SK-N-SH treated with all-trans-retinoic acid at 6 μM for 48 hours (cell line): ENCODE measurements around the gene SHB.

ENCODE experiments used
- ATAC-seq: fragments of 200-7000 bp; cut with Tn5 transposase; 3 replicates; pipeline ENCODE4 v1.9.1; 2020; ENCODE audit warnings: mild to moderate bottlenecking, moderate library complexity
- ARNTL ChIP-seq: fragments of 450-650 bp; formaldehyde crosslinking; IDR thresholded peaks from 2 replicates; pipeline ENCODE4 v1.5.0; 2020; ENCODE audit warnings: low read depth, mild to moderate bottlenecking, moderate library complexity, borderline replicate concordance
- BACH2 ChIP-seq: fragments of 250-450 bp; sonication (Bioruptor Pico); IDR thresholded peaks from 2 replicates; pipeline ENCODE4 v1.9.0; 2021; ENCODE audit warnings: mild to moderate bottlenecking, borderline replicate concordance
- CREB5 ChIP-seq: fragments of 250-450 bp; sonication (Bioruptor Pico); IDR thresholded peaks from 2 replicates; pipeline ENCODE4 v1.5.1; 2020; ENCODE audit warnings: low read depth, mild to moderate bottlenecking, moderate library complexity
- CSDC2 ChIP-seq: fragments of 250-450 bp; sonication (Bioruptor Pico); IDR thresholded peaks from 2 replicates; pipeline ENCODE4 v1.5.0; 2020; ENCODE audit warnings: mild to moderate bottlenecking, moderate library complexity
- CSRNP3 ChIP-seq: fragments of 250-450 bp; sonication (Bioruptor Pico); IDR thresholded peaks from 2 replicates; pipeline ENCODE4 v1.5.1; 2021; ENCODE audit warnings: mild to moderate bottlenecking, moderate library complexity
- ESRRG ChIP-seq: fragments of 250-450 bp; sonication (Bioruptor Pico); IDR thresholded peaks from 2 replicates; pipeline ENCODE4 v1.6.1; 2021; ENCODE audit warnings: mild to moderate bottlenecking
- GLIS3 ChIP-seq: fragments of 250-450 bp; sonication (Bioruptor Pico); IDR thresholded peaks from 2 replicates; pipeline ENCODE4 v1.5.0; 2020; ENCODE audit warnings: mild to moderate bottlenecking, moderate library complexity
- PATZ1 ChIP-seq: fragments of 250-450 bp; sonication (Bioruptor Pico); IDR thresholded peaks from 2 replicates; pipeline ENCODE4 v1.8.0; 2020; ENCODE audit warnings: mild to moderate bottlenecking, moderate library complexity, borderline replicate concordance
- POU6F1 ChIP-seq: fragments of 250-450 bp; sonication (Bioruptor Pico); IDR thresholded peaks from 2 replicates; pipeline ENCODE4 v1.8.0; 2021; ENCODE audit warnings: low read depth, mild to moderate bottlenecking, moderate library complexity, borderline replicate concordance
- PPARA ChIP-seq: fragments of 250-450 bp; sonication (Bioruptor Pico); IDR thresholded peaks from 2 replicates; pipeline ENCODE4 v1.5.0; 2020; ENCODE audit warnings: mild to moderate bottlenecking, borderline replicate concordance
- RARB ChIP-seq: fragments of 250-450 bp; sonication (Bioruptor Pico); IDR thresholded peaks from 2 replicates; pipeline ENCODE4 v1.8.0; 2021; ENCODE audit warnings: mild to moderate bottlenecking, moderate library complexity
- SNAI2 ChIP-seq: fragments of 250-450 bp; sonication (Bioruptor Pico); IDR thresholded peaks from 2 replicates; pipeline ENCODE4 v1.5.0; 2020; ENCODE audit warnings: mild to moderate bottlenecking, moderate library complexity
- TOX ChIP-seq: fragments of 250-450 bp; sonication (Bioruptor Pico); IDR thresholded peaks from 2 replicates; pipeline ENCODE4 v1.8.0; 2021; ENCODE audit warnings: mild to moderate bottlenecking, moderate library complexity, borderline replicate concordance
- TSHZ2 ChIP-seq: fragments of 250-450 bp; sonication (Bioruptor Pico); IDR thresholded peaks from 2 replicates; pipeline ENCODE4 v1.5.0; 2020; ENCODE audit warnings: mild to moderate bottlenecking, moderate library complexity
- ZC3H10 ChIP-seq: fragments of 250-450 bp; sonication (Bioruptor Pico); IDR thresholded peaks from 2 replicates; pipeline ENCODE4 v1.5.1; 2021; ENCODE audit warnings: mild to moderate bottlenecking, moderate library complexity
- ZFP3 ChIP-seq: fragments of 250-450 bp; sonication (Bioruptor Pico); IDR thresholded peaks from 2 replicates; pipeline ENCODE4 v1.5.0; 2020; ENCODE audit warnings: mild to moderate bottlenecking, moderate library complexity
- ZFP30 ChIP-seq: fragments of 450-650 bp; formaldehyde crosslinking; IDR thresholded peaks from 2 replicates; pipeline ENCODE4 v1.5.0; 2022; ENCODE audit warnings: mild to moderate bottlenecking, moderate library complexity
- ZNF565 ChIP-seq: fragments of 450-650 bp; formaldehyde crosslinking; conservative IDR thresholded peaks from 2 replicates; pipeline ENCODE4 v1.5.0; 2020; ENCODE audit warnings: low read depth, mild to moderate bottlenecking, moderate library complexity
- ZNF8 ChIP-seq: fragments of 450-650 bp; formaldehyde crosslinking; IDR thresholded peaks from 2 replicates; pipeline ENCODE4 v1.5.0; 2020; ENCODE audit warnings: mild to moderate bottlenecking, moderate library complexity

SHB gene

GRCh38 chr9:37956423-37956820 is 112.6 kb downstream of the SHB start:
- no peak for TF ChIP-seq ARNTL (CRISPR knock-in tag)
- TF ChIP-seq RARB: no peak
- TF ChIP-seq PATZ1 (CRISPR knock-in tag): no peak
- no peak for TF ChIP-seq GLIS3 (CRISPR knock-in tag)
- no peak for TF ChIP-seq SNAI2 (CRISPR knock-in tag)
- TF ChIP-seq CSDC2 (CRISPR knock-in tag): no peak
- TF ChIP-seq ZFP3 (CRISPR knock-in tag): no peak
- TF ChIP-seq ZC3H10 (CRISPR knock-in tag): no peak
- no peak for TF ChIP-seq CSRNP3 (CRISPR knock-in tag)
- no peak for TF ChIP-seq PPARA
- TF ChIP-seq BACH2 (CRISPR knock-in tag): no peak
- TF ChIP-seq POU6F1 (CRISPR knock-in tag): no peak
- TF ChIP-seq ZFP30 (CRISPR knock-in tag): no peak
- no peak for TF ChIP-seq CREB5 (CRISPR knock-in tag)
- TF ChIP-seq, all 23 proteins: peak for 0

GRCh38 chr9:37955781-37956422 is 113.1 kb downstream of the SHB start:
- TF ChIP-seq CSDC2 (CRISPR knock-in tag) (no peak), GLIS3 (CRISPR knock-in tag) (no peak), POU6F1 (CRISPR knock-in tag) (no peak), SNAI2 (CRISPR knock-in tag) (no peak), ZNF565 (CRISPR knock-in tag) (no peak), ARNTL (CRISPR knock-in tag) (no peak), CSRNP3 (CRISPR knock-in tag) (no peak), ZC3H10 (CRISPR knock-in tag) (no peak), ESRRG (CRISPR knock-in tag) (no peak), TOX (CRISPR knock-in tag) (no peak), PPARA (no peak), CREB5 (CRISPR knock-in tag) (no peak), ZNF8 (no peak), PATZ1 (CRISPR knock-in tag) (no peak), TSHZ2 (CRISPR knock-in tag) (no peak)
- TF ChIP-seq, all 23 proteins: peak for 0
- ATAC-seq: no peak

More at GRCh38 chr9:37956423-37956820, 112.6 kb downstream of the SHB start:
- ATAC-seq: no peak
